Stimulated activated CD8-positive, alpha-beta memory T cell treated with anti-CD3 and anti-CD28 coated beads, Interleukin-15, amount 100 ng/mL, for 24 hours (primary cell): Measurements from ENCODE around the gene AOAH.

ENCODE experiments used
- DNase-seq: peaks from one replicate; pipeline ENCODE4 v3.0.0-alpha.2; 2020; ENCODE audit warnings: low read depth

AOAH gene

DNA sequence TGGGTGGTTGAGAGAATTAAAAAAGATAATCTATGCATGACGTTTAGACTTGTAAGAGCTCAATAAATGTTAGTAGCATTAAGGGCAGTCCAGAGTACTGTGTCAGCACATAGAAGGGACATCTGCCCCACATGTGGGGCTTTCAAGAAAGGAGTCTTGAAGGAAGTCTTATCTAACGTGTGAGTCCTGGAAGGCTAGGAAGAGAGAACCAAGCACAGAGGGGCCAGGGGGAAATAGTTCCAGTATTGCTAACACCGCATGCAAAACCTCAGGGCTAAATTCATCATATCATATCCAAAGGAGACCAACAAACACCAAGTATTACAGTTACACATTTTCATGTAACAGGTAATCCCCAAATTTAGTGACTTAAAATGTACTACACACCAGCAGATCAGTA, 122.7 kb downstream of the AOAH start:
- DNase-seq: no peak

DNA sequence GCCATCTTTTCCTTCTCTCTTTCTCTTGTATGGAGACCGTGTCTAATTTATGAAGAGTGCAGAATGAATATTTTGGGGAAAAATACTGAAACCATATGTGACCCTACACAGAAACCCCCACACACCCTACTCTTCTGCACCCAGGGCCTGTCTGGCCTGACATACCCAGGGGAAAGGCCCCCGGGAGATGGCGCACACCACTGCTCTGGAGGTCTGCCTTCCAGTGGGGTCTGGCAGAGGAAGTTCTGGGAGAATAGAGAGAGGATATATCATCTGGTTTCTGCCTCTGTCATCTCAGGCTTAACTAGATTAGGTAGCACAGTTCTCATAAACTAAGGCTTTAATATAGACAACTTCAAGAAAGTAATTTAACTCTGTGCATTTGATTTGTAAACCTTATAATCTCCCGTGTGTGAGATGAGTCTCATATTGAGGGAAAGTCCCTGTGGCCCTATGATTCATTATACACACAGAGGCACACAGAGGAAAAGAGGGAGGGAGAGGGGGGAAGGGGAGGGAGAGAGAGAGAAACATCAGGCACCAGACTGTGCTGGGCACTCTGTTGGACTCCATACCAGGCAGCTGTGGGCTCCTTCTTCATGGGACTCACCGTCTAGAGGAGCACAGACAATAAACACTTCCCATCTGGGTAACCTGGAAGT, 123.3 kb downstream of the AOAH start:
- no peak for DNase-seq

DNA sequence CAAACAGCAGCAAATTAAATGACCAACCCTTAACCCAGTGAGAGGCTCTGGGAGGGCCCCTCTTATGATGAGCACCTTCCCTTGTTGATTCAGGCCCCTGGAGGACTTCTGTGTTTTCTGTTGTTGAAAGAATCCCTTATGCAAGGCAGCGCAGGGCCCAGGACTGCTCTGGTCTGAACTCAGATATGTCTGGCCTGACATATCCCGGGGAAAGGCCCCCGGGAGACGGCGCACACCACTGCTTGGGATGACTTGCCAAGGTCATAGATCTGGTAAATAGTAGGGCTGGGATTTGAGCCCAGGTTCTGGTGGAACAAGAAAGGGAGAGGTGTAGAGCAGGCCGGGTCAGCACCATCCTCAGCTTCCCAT, 124.0 kb downstream of the AOAH start:
- DNase-seq: no peak

DNA sequence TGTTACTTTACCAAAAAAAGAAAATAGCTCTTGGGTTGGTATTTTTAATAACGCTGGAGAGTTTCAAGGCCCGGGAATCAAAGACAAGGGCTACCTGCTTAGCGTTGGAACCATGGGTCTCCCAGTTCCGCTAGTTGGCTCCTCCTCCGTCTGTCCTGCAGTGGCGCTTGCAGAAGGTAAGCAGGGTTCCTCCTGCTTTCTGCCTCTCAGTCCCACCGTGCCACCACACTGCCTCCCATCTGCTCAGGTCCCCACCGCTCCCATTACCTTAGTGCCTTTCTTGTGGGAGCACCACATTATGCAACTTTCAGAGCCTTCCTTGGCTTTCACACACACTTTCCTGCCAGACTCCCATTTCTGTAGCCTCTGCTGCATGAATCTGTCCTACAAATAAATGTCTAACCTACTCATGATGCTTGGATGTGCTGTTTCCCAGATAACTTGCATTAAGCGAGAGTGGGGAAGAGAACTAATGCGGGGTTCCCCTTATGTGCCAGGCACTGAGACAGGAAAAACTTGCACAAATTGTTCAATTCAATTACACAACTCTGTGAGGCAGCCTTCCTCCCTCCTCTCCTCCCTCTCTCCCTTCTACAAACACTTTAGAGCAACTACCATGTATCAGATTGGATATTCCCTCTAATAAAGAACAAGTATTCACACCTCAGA, 124.5 kb downstream of the AOAH start:
- DNase-seq: no peak

DNA sequence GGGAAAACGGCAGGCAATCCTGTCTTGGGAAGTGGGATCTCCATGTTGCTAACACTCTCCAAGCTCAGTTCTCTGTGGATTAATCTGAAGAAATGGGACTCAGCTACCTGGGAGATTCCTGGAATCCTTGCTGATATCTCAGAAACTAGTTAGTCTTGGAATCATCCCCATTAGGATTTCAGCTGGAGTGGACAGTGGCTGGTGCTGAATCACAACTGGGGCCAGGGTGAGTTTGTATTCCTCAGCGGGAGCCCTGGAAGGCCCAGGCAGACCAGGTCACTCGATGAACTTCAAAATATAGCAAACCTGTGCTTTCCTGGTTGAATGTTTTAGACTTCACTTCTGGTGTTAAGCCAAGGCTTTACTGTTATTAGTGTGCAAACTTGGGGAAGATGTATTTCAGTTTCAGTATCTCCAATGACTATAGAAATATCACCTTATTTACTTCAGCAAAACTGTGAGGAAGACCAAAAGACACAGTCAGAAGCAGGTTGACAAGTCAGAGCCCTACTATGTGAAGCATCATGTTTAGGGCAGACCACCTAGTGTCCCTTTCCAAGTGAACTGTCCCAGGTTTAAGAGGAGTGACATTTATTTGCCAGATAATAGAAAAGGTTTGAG, 126.1 kb downstream of the AOAH start:
- no peak for DNase-seq

DNA sequence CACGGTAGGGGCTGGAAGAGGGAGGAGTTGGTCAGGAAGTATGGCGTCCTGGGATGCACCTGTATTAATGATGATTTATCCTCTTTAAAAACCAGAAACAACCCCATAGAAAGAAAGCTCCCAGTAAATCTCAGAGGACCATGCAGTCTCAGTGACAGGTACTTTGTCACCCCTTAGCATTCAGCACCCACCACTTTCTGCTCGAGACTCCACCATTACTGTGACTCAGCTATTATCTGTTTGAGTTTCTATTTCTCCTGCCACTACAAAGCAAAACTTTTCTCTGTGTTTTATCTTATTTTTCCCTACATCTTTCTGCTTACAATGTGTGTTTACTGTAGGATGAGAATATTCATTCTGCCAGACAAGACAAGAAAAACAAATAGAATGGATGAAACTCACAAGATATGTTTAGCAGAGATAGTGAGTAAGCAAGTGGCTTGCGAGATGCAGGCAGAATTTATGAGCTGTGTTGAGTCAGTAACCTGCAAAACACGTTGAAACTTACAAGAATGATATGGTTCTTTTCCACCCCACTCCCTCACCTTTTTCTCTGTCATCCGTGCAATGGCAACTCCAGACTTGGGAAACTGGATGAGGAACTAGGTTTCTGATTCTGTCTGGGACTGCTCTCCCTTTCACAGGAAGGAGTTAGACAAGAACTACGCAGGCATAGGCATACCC, 127.1 kb downstream of the AOAH start:
- DNase-seq: no peak

DNA sequence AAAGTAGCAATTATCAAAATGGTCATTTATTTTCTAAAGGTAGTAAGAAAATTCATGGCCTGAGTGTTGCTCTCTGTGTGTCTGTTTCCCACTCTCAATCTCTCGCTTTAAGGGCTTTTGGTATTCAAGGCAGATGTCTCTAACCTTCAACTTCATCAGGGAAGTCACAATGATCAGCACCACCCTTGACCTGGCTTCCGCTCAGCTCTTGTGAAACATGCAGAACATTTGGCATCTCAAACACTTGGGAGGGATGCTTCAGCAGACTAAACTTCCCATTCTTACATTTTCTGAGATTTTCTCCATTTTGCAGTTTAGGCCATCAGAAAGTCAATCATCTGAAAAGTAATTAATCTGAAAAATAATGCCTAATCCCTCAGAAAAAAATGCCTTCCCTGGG, 129.8 kb downstream of the AOAH start:
- DNase-seq: no peak

DNA sequence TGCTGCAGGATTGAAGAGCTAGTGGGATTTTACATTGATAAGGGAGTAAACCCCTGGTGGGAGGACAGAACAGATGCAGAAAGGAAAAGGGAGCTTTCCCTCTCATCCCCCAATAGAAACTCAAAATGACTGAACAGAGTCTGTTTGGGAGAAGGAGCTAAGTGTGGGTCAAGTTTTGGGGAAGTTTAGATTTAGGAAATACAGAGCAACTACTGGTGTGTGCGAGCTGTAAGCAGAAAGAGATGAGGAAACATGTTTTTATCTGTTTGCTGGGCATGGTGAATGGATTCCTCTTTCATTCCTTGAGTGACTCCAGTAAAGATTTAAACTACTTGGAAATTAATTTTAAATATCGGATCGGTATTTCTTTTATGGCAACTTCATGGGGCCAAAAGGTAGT, 132.7 kb downstream of the AOAH start:
- DNase-seq: no peak

DNA sequence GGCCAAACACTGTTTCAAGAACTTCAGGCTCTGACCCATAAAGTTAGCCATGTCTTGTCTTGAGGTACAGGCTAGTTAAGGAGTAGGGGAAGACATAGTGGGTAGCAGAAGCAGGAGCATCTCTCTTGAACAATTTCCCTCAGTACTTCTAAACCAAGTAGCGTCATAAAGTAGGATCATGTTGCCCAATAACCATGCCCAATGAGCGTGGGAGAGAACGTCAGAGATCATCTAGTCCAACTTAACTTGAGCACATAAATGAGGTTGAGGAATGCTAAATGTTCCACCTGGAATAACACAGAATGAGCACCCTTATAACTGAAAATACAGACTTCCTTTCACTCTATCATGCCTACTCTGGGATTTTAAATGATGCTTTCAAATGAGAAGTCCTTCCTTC, 134.9 kb downstream of the AOAH start:
- DNase-seq: no peak

DNA sequence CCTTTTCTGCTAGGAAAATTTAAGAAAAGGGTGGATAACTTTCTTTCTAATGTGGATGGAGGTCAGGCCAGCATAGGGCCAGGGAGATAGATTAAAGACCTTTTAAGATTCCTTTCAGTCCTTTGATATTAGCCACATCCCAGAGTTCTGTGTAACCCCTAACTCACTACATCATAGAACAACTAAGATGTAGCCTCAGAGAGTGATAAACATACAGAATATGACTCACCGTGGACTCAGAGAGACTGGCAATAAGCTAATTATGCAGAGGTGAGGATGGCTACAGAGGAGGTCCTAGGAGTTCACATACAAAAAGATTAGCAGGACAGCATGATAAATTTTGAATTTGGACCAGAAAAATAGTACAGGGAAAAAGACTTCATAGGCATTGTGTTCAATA, 141.0 kb downstream of the AOAH start:
- no peak for DNase-seq

DNA sequence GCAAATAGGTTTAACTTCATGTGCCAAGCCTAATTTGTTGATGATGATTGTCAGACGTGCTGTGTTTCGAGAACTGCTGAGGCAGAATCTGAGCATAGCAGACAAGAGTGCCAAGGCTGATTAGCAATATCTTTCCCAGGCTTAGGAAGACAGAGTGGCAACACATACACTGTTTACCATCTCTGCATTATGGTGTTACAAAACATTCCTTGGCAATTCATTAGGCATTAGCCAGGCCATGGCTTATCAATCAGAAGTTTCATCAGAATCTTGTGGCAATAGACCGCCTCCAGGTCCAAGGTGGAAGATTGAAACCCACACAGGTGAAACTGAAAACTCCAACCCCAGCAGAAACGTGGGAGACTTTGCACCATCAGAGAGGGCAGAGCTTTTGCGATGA, 148.5 kb downstream of the AOAH start:
- DNase-seq: no peak

DNA sequence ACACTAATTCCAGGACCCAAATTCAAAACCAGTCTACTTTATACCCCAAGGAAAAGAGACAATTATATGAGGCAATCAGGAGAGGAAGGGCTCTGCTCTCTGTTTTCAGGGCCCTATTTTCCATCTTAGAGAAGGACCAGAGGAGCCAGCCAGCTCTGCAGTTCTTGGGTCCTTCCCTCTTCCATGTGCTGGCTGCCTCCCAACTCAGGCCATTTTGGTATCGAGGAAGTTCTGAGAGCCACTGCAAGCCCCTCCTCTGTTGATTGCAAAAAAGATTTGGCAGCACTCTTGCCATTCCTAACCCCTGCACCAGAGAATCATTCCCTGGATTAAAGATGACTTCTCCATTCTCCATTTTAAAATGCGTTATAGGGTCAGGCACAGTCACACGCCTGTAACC, 151.2 kb downstream of the AOAH start:
- DNase-seq: no peak

DNA sequence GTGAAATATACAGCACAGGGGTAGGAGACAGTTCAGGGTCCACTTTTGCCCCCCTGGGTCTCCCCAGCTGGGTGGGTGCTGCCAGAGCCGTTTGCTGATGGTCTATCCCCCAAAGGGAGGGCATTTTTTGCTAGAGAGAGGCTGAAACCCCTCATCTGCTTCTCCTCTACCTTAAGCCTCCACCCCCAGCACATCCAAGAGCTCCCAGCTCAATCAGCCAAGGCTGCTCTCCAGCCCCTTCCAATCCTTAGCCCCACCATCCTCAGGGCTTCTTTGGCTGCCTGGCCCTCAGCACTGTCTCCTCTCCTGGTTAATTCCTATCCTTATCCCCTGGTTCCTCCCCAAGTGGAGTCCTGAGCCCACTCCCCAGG, 153.1 kb downstream of the AOAH start:
- DNase-seq: no peak

DNA sequence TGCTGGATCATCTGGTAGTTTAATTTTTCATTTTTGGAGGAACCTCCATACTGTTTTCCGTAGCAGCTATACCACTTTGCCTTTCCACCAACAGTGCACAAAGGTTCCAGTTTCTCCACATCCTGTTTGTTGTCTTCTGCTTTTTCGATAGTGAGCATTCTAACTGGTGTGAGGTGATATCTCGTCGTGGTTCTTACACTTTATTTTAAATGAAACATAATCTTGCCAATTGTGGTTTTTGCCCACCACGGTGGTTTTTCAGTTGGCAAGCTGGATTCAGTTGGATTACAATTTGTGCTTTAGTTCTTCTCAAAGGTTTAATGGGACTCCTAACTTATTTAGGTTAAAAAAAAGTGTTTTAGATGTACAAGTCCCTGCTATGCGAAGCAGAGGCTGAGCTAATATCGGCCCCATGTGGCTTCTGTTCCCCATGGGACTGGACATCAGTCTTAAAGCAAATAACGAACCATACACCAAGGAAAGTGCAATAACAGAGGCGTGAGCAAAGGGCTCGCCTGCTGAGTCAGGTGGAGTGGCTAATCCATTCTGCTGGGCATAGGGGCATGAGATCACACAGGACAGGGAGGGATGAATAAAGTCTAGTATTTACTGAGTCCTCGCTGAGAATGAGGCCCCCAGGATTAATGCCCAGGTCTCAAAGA, 153.6 kb downstream of the AOAH start:
- no peak for DNase-seq

DNA sequence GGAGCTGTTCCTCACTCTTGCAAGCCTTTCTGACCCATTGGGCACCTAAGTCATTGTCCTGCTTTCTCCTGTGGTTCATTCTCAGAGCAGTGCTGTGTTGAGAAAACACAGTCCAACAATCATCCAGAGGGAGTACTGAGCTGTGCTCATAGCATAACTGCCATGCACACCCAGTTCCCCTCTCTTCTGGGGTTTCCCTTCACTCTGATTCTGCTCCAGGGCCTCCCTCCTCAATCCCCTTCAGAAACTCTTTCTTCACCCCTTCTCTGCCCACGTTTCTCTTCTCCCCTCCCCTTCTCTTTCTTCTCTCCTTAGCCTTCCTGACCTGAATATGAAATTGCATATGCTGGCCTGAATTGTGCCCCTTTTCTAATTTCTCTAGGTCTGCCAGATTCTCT, 155.8 kb downstream of the AOAH start:
- DNase-seq: no peak

DNA sequence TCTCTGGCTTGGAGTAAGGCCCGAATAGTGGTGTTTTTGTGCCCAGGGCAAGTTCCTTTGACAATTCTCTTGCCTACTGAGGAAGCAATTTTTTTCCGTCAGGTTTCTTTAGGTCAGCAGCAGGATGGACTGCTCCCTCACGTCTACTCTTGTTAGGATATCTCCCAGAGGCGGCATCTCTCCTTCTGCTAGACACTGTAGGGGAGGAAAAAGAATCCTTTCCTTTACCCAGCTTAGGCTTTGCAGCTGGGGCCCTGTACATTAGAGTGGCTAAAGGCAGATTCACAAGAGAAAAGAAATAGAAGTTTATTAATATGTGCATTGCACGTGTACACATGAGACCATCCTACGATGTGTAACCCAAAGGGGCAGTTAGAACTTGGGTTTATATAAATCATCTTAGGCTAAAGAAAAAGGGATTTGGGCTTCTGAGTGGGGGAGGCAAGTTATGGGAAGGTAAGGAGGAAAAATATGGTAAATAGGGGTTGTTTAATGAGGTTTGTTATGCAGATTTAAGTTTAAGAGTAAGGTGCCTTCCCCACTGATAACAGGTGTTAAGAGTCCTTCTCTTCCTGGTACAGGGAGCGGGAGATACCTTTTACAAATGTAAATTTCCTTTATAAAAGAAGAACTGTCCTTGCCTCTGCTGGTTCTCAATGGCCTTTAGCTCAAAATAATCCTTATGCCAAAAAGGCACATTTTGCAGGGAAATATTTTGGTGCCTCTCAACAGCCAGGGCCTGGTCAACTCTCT, 156.4 kb downstream of the AOAH start:
- no peak for DNase-seq

DNA sequence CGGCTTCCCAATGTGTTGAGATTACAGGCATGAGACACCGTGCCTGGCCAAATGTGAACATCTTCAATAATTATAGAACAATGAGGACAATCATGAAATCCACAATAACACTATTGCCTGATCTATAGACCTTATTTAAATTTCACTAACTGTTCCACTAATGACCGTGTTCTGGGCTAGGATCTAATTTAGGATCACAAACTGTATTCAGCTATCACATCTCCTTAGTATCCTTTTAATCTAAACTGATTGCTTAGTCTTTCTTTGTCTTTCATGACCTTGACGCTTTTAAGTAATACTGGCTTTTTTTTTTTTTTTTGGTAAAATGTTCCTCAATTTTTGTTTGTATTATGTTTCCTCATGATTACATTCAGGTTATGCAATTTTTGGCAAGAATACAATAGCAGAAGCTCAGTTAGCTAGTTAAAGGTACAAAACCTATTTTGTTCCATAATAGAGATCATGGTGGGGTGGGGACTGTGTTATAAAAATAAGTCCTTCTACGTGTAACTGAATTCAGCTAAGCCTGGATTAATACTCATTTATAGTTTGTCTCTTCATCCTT, 158.4 kb downstream of the AOAH start:
- DNase-seq: no peak

DNA sequence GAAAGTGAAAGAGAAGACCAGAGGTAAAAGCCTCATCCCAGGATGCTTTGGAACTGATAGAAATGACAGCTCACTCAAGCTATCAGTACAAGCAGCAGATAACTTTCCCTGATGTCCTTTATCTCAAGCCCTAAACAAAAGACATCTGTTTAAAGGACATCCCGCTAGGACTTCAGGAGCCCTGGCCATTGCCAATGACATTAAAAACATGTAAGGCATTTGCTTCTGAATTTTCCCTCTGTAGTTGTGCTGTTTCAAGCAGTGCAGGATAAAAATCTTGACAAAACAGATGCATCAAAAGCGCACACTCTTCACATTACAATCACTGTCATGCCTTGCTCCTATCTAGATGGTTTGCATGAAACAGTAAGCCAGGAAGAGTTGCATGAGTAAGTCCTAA, 159.8 kb downstream of the AOAH start:
- DNase-seq: no peak

DNA sequence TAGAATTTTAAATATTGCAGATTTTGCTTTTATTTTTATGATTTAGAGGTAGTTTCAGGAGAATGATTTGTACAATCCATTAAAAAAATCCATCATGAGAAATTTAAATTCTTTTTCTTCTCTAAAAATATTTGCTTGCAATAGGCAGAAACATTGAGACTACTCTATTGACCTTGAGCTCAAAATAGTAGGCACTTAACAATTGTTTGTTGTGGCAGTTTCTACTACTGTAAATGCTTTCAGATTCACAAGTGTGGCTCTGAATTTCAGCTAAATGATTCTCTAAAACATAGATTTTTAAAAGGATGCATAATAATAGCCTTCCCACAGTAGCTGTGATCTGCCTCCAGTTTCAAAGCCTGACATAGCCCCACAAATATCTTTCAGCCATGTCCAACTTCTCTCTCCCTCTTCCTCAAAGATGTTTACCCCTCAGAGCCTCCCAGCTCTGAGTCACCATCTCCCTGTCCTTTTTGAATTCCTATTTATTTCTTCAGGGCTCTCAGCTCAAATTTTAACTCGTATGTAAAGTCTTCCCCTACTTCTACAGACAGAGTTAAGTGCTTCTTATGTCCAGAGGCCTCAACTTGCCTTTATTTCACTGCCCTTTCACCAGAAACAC, 160.5 kb downstream of the AOAH start:
- DNase-seq: no peak

DNA sequence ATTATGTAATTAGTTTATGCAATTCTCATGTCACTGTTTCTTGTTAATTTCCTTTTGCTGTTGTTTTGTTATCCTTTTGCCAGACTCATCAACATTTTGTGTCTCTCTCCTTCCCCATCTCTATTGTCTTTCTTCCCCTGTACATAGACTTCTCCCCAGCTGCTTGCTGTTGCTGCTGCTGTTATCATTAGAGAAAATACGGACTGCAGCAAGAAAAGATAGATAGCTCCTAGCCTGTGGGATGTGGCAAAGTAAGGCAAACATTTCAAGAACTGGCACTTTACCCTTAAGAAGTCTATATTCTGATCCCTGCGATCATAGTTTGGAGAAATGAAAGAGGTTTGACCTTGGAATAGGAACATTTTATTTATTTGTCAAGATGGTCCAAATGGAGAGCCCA, 162.2 kb downstream of the AOAH start:
- no peak for DNase-seq

DNA sequence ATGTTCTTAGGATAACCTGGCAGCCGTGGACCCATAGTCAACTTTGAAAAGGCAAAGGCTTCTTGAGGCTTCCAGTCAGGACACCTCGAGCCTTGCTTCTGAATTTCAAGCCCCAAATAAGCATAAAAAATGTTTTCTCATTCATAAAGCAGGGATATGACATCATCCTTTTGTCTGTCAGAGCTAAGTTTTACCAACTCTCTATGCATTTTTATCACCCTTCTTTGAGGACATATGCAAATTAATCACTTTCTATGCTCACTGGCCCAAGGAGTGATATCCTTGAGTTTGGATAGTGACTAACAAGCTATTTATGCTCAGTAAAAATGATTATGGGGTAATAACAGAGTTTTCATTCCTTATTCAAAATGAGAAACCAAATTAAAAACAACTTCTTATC, 175.3 kb downstream of the AOAH start:
- no peak for DNase-seq
